HG02588 (cell line): ENCODE measurements around the gene SLC25A21.

Source experiments
- ATAC-seq: cut with Tn5 transposase; IDR thresholded peaks from one replicate; pipeline ENCODE4 v1.9.1; 2021; ENCODE audit warnings: mild to moderate bottlenecking, moderate library complexity; ENCODE audit not compliant: unreplicated experiment

The SLC25A21 gene

DNA sequence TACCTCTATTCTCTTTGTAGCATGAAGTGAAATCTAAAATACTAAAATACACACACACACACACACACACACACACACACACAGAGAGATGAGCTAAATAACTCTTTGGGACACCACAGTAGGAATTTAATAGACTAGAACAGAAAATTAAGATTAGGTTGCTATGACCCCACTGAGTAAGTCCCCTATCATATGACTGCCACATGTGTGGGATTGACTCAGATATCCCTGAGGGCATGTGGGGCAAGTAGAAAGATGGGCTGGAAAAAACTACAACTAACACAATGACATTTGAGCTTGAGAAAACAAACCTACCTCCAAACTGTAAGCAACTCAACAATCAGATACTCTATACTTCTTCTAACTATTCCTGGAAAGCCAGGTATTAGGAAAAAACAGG is 27.0 kb downstream of the SLC25A21 start:
- no peak for ATAC-seq

- no peak for ATAC-seq
Observed at GRCh38 chr14:37144729-37145363, 27.6 kb downstream of the SLC25A21 start.

GRCh38 chr14:37143475-37143874 is 28.9 kb downstream of the SLC25A21 start:
- ATAC-seq: no peak

GRCh38 chr14:37142835-37143401 is 29.5 kb downstream of the SLC25A21 start:
- ATAC-seq: no peak

DNA sequence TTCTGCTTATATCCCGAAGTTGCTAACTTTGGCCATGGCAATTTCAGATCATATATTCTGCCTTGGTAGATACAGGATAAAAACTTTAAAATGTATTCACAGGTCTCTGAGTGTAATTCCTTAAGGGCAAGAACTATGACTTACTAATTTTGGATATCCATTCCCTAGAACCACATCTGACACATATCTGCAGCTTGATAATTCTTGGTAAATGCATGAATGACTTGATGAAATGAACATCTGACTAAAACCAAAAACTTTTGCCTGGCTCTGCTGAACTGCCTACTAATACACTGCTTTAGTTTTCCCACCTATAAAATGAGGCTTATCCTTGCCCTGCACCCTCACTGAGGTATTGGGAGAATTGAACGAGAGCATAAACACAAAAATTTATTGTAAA is 32.2 kb downstream of the SLC25A21 start:
- no peak for ATAC-seq

DNA sequence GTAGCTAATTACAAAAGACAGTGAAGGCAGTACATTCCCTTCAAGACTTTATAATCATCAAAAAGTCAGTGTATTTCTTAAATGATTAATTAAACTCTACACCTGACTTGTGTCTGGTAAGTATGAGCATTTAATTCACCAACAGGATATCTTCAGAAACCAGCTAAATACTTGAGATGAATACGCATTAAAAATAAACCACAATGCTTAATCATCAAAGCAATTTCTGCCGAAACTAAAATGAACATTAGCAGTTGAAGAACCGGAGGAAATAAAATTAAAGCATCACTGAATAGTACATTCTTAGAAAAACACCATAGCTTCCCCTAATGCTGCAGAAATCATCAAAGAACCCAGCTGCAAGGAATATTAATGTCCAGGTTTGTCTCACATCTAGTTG is 32.7 kb downstream of the SLC25A21 start:
- no peak for ATAC-seq

DNA sequence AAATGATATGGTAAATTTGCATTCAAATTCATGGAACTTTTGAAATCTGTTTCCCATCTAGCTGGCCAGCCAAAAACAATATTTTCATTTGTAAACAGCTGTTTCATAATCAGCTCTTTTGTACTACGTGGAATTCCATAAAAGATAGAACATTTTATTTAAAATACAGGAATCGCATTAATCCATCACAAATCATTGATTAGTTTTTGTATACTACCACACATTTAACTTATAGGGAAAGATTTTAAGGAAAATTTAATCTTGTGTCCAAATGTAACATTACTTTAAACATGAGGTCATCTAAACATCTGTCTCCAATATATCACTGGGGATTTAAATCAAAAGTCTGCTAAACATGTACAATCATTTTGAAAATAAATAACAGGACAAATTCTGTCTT is 33.5 kb downstream of the SLC25A21 start:
- no peak for ATAC-seq

- no peak for ATAC-seq
Observed at GRCh38 chr14:37133284-37133913, 39.0 kb downstream of the SLC25A21 start.

DNA sequence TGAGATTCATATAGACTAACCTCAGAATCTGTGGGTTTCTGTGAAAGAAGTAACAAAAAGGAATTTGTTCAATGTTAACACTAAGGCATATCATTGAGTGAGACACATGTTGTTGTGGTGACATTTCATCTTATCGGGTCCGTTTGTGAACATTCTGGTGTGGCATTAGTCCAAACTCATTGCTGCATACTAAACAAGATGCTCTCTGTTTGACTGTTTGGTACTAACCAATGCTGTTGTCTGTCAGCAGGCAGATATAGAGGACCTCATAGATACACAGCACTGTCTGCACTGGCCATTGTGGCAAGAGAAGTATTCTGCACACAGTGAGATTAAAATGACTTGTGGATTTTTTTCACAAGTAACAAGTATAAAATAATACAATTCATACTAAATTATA is 41.2 kb downstream of the SLC25A21 start:
- ATAC-seq: no peak

DNA sequence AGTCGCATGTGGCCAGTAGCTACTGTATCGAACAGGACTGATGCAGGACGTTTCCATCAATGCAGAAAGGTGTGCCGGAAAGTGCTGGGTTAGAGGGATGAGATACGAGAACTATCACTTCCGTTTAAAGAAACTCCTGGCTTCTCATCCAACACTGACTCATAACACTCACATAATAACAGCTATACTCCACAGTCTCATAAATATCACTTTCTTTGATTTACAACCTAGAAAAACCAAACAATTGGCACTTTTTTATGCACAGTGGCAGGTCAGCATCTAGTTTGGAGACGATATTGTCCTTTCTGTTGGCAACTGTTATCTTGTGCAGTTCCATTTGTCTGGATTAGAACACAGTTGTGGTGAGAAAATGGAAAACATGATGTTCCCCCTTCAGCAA is 43.4 kb downstream of the SLC25A21 start:
- no peak for ATAC-seq

- ATAC-seq: no peak
Observed at GRCh38 chr14:37124614-37125013, 47.8 kb downstream of the SLC25A21 start.

DNA sequence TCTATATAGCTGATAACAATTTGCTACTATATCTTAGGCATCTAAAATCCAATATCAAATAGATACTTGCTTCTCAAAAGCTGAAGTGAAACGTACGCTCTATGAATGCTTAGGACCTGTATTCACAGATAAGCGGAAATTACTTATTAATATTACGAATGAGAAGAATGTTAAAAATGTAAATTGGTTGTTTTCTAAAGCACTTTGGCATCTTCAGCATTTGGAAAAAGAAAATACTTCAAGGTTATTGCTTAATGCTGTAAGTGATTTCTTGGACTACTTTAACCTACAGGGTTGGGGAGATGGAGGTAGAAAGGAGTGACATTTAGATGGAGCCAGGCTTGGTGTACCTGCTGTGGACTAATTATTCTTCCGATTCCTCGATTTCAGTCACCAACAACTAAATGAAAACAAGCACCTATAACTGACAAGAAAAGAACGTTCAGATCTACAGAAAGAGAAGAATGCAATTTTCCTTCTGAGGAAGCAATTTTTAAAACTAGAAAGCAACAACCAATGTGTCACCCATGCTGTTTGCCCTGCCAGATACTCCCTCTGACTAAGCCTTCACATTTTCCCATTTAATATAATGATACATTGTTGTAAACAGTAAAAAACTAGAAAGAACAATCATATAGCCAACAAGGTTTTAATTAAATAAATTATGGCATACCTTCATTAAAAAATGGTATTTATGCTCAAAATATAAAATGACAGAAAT is 49.3 kb downstream of the SLC25A21 start:
- ATAC-seq: no peak

DNA sequence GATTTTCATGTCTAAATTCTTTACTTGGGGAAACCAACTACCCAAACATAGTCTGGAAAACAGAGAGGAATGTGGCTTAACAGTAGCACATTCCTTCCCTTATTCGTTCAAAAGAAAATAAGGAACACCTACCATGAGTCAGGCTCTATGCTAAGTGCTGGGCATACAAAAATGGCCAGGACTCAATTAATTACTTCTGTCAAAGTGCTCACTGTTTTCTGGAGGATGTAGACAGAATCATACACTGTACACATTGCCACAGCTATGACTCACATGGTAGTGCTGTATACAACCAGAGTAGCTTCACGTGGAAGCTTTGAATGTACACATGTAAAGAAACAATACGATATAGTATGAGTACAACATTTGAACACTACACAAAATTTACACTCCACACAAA is 50.1 kb downstream of the SLC25A21 start:
- no peak for ATAC-seq

DNA sequence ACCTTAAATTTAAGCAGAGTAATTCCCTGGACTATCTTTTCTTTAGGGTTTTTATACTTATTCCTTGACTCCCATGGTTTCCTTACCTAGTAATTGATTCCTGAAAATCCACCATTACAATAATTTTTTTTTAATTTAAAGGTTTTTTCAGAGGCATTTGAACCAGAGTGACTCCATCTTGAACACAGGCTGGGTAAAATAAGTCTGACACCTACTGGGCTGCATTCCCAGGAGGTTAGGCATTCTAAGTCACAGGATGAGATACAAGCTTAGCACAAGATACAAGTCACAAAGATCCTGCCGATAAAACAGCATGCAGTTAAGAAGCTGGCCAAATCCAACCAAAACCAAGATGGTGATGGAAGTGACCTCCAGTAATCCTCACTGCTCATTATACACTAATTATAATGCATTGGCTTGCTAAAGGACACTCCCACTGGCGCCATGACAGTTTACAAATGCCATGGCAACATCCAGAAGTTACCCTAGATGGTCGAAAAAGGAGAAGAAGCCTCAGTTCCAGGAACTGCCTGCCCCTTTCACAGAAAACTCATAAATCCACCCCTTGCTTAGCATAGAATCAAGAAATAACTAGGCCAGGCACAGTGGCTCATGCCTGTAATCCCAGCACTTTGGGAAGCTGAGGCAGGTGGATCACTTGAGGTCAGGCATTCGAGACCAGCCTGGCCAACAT is 53.6 kb downstream of the SLC25A21 start:
- ATAC-seq: no peak

DNA sequence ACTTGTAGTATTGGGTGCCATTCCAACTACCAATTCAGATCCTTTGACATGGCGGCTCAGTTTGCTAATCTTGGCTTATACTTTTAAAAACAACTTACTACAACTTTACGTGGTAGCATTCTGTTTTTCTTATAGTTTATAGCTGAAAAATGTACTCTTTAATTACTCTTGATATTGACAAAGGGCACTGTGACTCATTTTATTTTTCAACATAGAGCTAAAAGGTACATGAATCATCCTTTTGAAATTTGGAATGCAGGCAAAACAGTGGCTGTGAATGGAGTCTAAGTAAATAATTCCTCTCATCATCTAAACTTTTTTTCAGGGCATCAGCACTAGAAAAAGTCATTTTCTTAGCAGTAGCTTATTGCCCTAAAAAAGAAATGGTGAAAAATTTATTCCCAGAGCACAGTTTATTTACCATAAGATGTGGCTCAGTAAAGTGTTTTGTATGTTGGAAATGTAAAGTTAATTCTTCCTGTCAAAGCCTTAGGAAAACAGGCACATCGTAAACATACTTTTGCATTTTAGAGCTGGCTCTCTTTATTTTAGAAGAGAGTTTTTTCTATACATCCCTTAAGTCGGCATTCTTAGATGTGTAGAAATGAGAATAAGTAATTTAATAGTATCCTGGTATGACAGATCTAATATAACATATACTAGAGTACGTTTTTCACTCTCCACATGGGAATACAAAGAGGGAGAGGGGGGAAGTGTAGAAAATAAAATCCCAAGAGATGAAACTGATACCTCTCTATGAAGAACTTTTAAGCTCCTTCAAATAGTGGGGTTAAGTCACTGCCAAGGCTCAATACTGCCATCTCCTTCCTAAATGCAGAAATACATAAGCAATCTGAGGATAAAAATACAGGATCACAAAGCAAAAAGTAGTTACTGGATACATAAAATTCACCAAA is 55.2 kb downstream of the SLC25A21 start:
- no peak for ATAC-seq

- ATAC-seq: no peak
Observed at GRCh38 chr14:37115406-37115805, 57.0 kb downstream of the SLC25A21 start.

DNA sequence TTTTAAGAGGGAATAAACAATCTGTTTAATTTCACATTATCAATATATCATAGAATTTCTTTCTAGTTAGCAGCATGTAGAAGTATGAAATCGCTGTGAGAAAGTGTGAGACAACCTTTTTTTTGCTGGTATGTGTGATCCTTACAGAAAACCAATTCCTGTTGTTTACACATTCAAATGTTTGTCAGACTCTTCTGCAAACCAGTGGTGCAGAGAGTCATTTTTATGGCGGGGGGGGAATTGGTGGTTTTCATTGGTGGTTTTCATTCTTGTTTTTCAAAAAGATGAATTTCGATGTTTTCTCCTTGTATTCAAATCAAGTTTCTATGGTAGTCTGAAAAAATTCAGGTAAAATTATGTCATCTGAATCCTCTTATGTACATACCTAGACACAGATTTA is 57.8 kb downstream of the SLC25A21 start:
- no peak for ATAC-seq

DNA sequence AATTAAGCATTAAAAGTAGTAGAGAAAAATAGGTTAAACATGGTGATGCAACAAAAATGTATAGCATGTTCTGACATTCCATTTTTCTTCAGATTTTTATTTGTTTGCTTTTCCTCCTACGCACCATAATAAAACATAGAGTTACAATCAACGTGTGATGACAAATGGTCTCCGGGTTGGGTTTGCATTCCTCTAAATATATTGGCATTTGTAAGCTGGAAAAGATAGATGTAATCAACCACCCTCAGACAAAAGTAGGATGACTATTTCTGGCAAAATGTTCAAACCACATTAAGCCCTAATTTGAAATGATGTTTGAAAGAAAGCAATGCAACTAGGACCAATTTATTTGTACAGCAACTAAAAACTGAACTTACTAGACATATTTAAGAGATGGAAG is 58.4 kb downstream of the SLC25A21 start:
- no peak for ATAC-seq

GRCh38 chr14:37098132-37098531 is 74.3 kb downstream of the SLC25A21 start:
- ATAC-seq: no peak

DNA sequence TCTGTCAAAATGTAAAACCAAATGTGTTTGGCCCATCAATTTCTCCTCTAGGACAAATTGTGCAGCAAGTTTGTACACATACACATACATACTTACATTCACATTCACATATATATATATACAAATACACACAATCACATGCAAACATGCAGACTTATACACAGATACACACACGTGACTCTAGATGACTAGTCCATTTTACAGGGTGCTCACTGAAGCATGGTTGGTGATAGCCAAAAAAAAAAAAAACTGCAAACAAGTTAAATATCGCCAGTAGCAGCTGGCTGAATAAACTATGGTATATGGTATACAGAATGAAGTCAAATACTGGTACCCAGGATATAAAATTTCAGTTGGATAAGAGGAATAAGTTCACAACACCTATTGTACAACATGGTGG is 77.9 kb downstream of the SLC25A21 start:
- ATAC-seq: no peak
